Measurements from ENCODE around the gene PODXL2.

DNA sequence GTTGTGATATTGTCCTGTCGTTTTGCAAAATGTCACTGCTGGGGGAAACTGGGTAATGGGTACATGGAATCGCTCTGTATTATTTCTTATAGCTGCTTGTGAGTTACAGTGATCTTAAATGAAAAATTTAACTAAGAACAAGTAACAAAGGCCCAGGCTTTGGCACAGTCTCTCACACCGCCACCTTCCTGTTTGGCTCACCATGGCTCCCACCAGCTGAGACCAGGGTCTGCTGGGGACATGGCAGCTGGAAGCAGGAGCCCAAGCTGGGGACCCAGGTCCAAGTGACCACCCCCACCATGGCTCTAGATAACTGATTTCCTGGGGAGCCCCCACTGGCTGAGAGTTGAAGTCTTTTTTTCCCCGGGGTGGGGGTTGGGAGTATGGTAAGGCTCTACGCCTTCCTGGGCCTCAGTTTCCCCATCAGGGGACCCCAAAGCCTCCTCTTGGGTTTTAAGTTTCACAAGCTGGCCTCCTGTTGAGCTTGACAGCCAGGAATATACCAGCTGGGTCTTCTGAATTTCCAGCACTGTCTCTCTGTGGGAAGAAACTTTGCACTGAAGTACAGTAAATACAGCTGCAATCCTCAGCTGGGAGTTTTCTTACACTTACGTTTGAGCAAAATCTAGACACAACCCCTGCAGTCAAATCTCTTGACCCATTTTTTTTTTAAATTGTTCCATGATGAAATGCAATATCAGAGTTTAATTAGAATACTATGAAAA is 69.9 kb downstream of the PODXL2 start:
- TF ChIP-seq CTCF (IDR thresholded peaks at IDR 0.05) (no peak), POLR2A (IDR thresholded peaks at IDR 0.05) (no peak)
